PC-9 (cell line): ENCODE data around the gene SLCO4A1. TPM values are rescaled to one million over a fixed set of nuclear protein-coding genes. Genes with fewer than 3 reads are reported as not detected.

Experiments used
- BruUV-seq: library from RNA; stranded (reverse); fragments of 400-500 nt; replicated peaks from 2 replicates; lab custom pipeline; 2021; lab: Mats Ljungman, UMichigan
- CTCF ChIA-PET: fragments of 300-600 bp; sonication (Branson Sonifier 250); formaldehyde crosslinking; loops from one replicate; lab custom pipeline; 2022; ENCODE audit warnings: antibody characterized with exemption; lab: Charles Lee
- POLR2A ChIA-PET: fragments of 300-600 bp; sonication (Branson Sonifier 250); formaldehyde crosslinking; loops from one replicate; lab custom pipeline; 2022; ENCODE audit warnings: antibody characterized with exemption; ENCODE audit not compliant: unreplicated experiment; lab: Charles Lee
- DNase-seq, 2 experiments: peaks; one replicate each; pipeline versions ENCODE4 v3.0.0 to v3.0.0-alpha.2; 2015 to 2022; ENCODE audit warnings: mixed read lengths in 1 of 2
- H2AFZ ChIP-seq: fragments of 200-600 bp; sonication (generic); 2 replicates; pipeline ENCODE4 v1.8.1; 2017; ENCODE audit warnings: antibody characterized with exemption
- H3F3A ChIP-seq: fragments of 200-600 bp; sonication (generic); 2 replicates; pipeline ENCODE4 v1.8.1; 2017; ENCODE audit warnings: antibody characterized with exemption, mild to moderate bottlenecking, low read depth; ENCODE audit not compliant: insufficient read depth
- H3K27ac ChIP-seq: fragments of 200-600 bp; sonication (generic); 2 replicates; pipeline ENCODE4 v1.6.1; 2016; ENCODE audit warnings: mixed run types
- H3K27me3 ChIP-seq: fragments of 200-600 bp; sonication (generic); 2 replicates; pipeline ENCODE4 v1.6.1; 2016; ENCODE audit warnings: low read depth, mixed run types; ENCODE audit not compliant: insufficient read depth
- H3K36me3 ChIP-seq: fragments of 200-600 bp; sonication (generic); 2 replicates; pipeline ENCODE4 v1.6.1; 2016; ENCODE audit warnings: low read depth, mixed run types
- H3K4me1 ChIP-seq: fragments of 200-600 bp; sonication (generic); replicated peaks from 2 replicates; pipeline ENCODE4 v1.6.1; 2016; ENCODE audit warnings: mixed run types; ENCODE audit not compliant: insufficient read depth
- H3K4me2 ChIP-seq: fragments of 200-600 bp; sonication (generic); 2 replicates; pipeline ENCODE4 v1.6.1; 2017; ENCODE audit warnings: mixed run types
- H3K4me3 ChIP-seq: fragments of 200-600 bp; sonication (generic); 2 replicates; pipeline ENCODE4 v1.6.1; 2016; ENCODE audit warnings: mixed run types
- H3K79me2 ChIP-seq: fragments of 200-600 bp; sonication (generic); 2 replicates; pipeline ENCODE4 v1.6.1; 2017; ENCODE audit warnings: low read depth, mixed run types
- H3K9me2 ChIP-seq: fragments of 200-600 bp; sonication (generic); 2 replicates; pipeline ENCODE4 v1.8.1; 2017; ENCODE audit warnings: mild to moderate bottlenecking; ENCODE audit not compliant: insufficient read depth
- H3K9me3 ChIP-seq: fragments of 200-600 bp; sonication (generic); 2 replicates; pipeline ENCODE4 v1.8.1; 2016; ENCODE audit warnings: low read depth; ENCODE audit not compliant: insufficient read depth
- H4K20me1 ChIP-seq: fragments of 200-600 bp; sonication (generic); 2 replicates; pipeline ENCODE4 v1.8.1; 2017; ENCODE audit not compliant: insufficient read depth
- EZH2 ChIP-seq: fragments of 200-600 bp; sonication (generic); IDR thresholded peaks from 2 replicates; pipeline ENCODE4 v1.8.0; 2017; ENCODE audit warnings: antibody characterized with exemption, low read depth
- intact Hi-C: fragments of 100-400 bp; cut with micrococcal nuclease; formaldehyde crosslinking; loops from one replicate; pipeline ENCODE4 v1.10.0; 2022; ENCODE audit not compliant: unreplicated experiment
- total RNA-seq: library from RNA; stranded (reverse); gene quantifications from 2 replicates; pipeline ENCODE4 v1.2.3, GENCODE V29; 2021
- TF ChIP-seq, protein P1 (sequence below): fragments of 200-600 bp; sonication (generic); conservative IDR thresholded peaks from 2 replicates; pipeline ENCODE4 v1.6.1; 2017; ENCODE audit warnings: mixed run types, antibody characterized with exemption, mild to moderate bottlenecking, moderate library complexity

SLCO4A1 gene
- total RNA-seq, 1 experiment from 2014 or later, result 19.3 TPM

GRCh38 chr20:62645613-62646012 lies 3.3 kb downstream of the SLCO4A1 start:
- CTCF ChIA-PET, result no interaction called here
- intact Hi-C loops, result no loop called here
- peaks cover 70% of the 10 kb centered on the region for H4K20me1 ChIP-seq

GRCh38 chr20:62646851-62647520 lies 4.7 kb downstream of the SLCO4A1 start:
- no TSS peak for BruUV-seq
- intact Hi-C loops, result no loop called here
- peaks cover 18% of the 10 kb centered on the region; the same call in 1 of the 2 replicates for H3K36me3 ChIP-seq
- no peak overlapping the region for H3K4me3 ChIP-seq
- POLR2A ChIA-PET, result no interaction called here
- H3K27me3 ChIP-seq, result no peaks in the 10 kb centered on the region
- H3K79me2 ChIP-seq, result peaks cover 93% of the 10 kb centered on the region
- TF ChIP-seq, protein P1, sequence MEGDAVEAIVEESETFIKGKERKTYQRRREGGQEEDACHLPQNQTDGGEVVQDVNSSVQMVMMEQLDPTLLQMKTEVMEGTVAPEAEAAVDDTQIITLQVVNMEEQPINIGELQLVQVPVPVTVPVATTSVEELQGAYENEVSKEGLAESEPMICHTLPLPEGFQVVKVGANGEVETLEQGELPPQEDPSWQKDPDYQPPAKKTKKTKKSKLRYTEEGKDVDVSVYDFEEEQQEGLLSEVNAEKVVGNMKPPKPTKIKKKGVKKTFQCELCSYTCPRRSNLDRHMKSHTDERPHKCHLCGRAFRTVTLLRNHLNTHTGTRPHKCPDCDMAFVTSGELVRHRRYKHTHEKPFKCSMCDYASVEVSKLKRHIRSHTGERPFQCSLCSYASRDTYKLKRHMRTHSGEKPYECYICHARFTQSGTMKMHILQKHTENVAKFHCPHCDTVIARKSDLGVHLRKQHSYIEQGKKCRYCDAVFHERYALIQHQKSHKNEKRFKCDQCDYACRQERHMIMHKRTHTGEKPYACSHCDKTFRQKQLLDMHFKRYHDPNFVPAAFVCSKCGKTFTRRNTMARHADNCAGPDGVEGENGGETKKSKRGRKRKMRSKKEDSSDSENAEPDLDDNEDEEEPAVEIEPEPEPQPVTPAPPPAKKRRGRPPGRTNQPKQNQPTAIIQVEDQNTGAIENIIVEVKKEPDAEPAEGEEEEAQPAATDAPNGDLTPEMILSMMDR, result no peak
- no peak for TF ChIP-seq EZH2
- no peak overlapping the region for H2AFZ ChIP-seq
- peaks cover 60% of the 10 kb centered on the region for H3K4me1 ChIP-seq
- peaks cover 50% of the 10 kb centered on the region for H3F3A ChIP-seq
- H3K9me3 ChIP-seq, result no peaks in the 10 kb centered on the region
- peak in 1 of 2 experiments; percentile 41 for DNase-seq
- CTCF ChIA-PET, result no interaction called here
- H4K20me1 ChIP-seq, result peaks cover 81% of the 10 kb centered on the region
- H3K4me2 ChIP-seq, result peak overlapping the region; percentile 28; the same call in 1 of the 2 replicates
- no peaks in the 10 kb centered on the region for H3K9me2 ChIP-seq
- no peak overlapping the region for H3K27ac ChIP-seq

More at GRCh38 chr20:62645613-62646012, 3.3 kb downstream of the SLCO4A1 start:
- BruUV-seq, result no TSS peak
- no peak overlapping the region for H2AFZ ChIP-seq
- POLR2A ChIA-PET, result no interaction called here
- H3K4me1 ChIP-seq, result peaks cover 55% of the 10 kb centered on the region
- H3F3A ChIP-seq, result peaks cover 38% of the 10 kb centered on the region
- no peaks in the 10 kb centered on the region for H3K9me3 ChIP-seq
- no peak overlapping the region for H3K27ac ChIP-seq
- no peak overlapping the region for H3K4me3 ChIP-seq
- no peaks in the 10 kb centered on the region for H3K27me3 ChIP-seq
- H3K36me3 ChIP-seq, result peaks cover 18% of the 10 kb centered on the region; the same call in 1 of the 2 replicates
- no peak for TF ChIP-seq EZH2
- TF ChIP-seq, protein P1, result no peak
- peaks cover 91% of the 10 kb centered on the region for H3K79me2 ChIP-seq
- H3K4me2 ChIP-seq, result peak overlapping the region; percentile 96; the same call in 1 of the 2 replicates
- no peak for DNase-seq
- H3K9me2 ChIP-seq, result no peaks in the 10 kb centered on the region

- Histone ChIP-seq H3K27me3 (no peaks in the 10 kb centered on the region), H3K79me2 (peaks cover 98% of the 10 kb centered on the region), H3K4me3 (no peak overlapping the region), H3K4me1 (peaks cover 68% of the 10 kb centered on the region), H3K4me2 (no peak overlapping the region), H3K27ac (no peak overlapping the region), H3K36me3 (peaks cover 20% of the 10 kb centered on the region; the same call in 1 of the 2 replicates), H4K20me1 (peaks cover 86% of the 10 kb centered on the region), H3K9me2 (no peaks in the 10 kb centered on the region), H3K9me3 (no peaks in the 10 kb centered on the region), H2AFZ (no peak overlapping the region), H3F3A (peaks cover 56% of the 10 kb centered on the region)
- no peak for DNase-seq
- ChIA-PET CTCF (interaction anchor here (0.6 kb wide), 1 partner anchor 164 kb away, joined by 3 read pairs; no protein-coding TSS in a partner anchor), POLR2A (no interaction called here)
- BruUV-seq, result no TSS peak
- intact Hi-C loops, result no loop called here
- no peak for TF ChIP-seq EZH2
- TF ChIP-seq, protein P1, result no peak
Measured at GRCh38 chr20:62647521-62648317, 5.4 kb downstream of the SLCO4A1 start.
